ENCODE data around the gene B9D1. TPM values are rescaled to one million over a fixed set of nuclear protein-coding genes. Genes with fewer than 3 reads are reported as not detected.

B9D1 gene
- total and polyA plus RNA-seq, 11 donors = 5.6 to 27.9 (median 10.7) TPM

DNA sequence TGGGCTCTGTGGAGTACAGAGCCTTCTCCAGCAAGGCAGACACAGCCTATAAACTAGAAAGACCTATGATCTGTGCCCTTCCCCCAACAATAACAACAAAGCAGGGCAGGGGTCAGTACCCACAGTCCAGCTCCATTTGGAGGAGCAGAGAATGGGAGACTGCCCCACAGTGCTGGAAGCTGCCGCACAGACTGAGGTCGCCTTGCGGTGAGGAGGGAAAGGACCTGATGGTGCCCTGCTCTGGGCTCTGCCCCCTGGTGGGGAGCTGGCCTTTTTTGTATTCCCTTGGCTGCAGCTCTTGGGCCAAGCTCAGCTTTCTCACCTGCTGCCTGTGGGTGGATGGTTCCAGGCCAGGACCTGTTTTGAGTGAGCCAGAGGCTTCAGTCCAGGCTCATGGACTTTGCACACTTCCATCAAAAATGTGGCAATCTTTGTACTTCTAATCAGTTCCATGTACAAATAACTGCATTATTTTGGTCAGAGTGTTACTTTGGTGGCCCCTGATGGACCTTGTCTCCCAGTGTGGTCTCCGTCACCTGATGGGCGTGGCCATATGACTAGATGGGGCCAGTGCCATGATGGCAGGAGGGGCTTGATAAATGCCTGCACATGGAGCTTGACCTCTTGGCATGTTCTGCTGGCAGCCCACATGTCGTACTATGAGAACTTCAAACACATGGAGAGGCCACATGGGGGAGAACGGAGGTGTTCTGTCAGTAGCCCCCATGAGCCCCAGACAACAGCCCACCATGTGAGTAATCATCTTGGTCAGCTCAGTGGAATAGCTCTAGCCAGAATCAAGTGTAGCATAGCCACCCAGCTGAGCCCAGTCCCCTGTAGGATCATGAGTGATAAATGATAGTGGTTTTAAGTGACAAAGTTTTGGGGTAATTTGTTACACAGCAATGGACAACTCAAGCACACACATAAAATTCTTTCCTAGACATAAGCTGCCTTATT is 24.2 kb downstream of the B9D1 start:
- H3K36me3 ChIP-seq = peaks cover 0 to 22% (median 12%) of the 10 kb centered on the region in 9 donors
- WGBS, 4 donors = 68 to 85% (median 74%) methylated on average over 7 of the region's 7 CpGs
- no peaks in the 10 kb centered on the region for H3K27me3 ChIP-seq
- no peak for TF ChIP-seq POLR2A (IDR thresholded peaks at IDR 0.05)
- TF ChIP-seq, protein P1, sequence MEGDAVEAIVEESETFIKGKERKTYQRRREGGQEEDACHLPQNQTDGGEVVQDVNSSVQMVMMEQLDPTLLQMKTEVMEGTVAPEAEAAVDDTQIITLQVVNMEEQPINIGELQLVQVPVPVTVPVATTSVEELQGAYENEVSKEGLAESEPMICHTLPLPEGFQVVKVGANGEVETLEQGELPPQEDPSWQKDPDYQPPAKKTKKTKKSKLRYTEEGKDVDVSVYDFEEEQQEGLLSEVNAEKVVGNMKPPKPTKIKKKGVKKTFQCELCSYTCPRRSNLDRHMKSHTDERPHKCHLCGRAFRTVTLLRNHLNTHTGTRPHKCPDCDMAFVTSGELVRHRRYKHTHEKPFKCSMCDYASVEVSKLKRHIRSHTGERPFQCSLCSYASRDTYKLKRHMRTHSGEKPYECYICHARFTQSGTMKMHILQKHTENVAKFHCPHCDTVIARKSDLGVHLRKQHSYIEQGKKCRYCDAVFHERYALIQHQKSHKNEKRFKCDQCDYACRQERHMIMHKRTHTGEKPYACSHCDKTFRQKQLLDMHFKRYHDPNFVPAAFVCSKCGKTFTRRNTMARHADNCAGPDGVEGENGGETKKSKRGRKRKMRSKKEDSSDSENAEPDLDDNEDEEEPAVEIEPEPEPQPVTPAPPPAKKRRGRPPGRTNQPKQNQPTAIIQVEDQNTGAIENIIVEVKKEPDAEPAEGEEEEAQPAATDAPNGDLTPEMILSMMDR (IDR thresholded peaks at IDR 0.05) = peak; percentile 49 to 75 (median 68)
- peak overlapping the region in 5 of 12 donors; percentile 17 to 39 (median 31) for H3K27ac ChIP-seq
- intact Hi-C loops (cut with DNase I) = loop anchor here in 1 of 10 donors (1.0 kb wide), 1 partner anchor 21 kb away; no protein-coding TSS in a partner anchor
- DNase-seq = peak; percentile 64 to 83 (median 74)
- no peak overlapping the region for H3K4me3 ChIP-seq
- H3K9me3 ChIP-seq = no peaks in the 10 kb centered on the region
- peak; percentile 47 to 81 (median 66) for ATAC-seq
- H3K4me1 ChIP-seq = peaks cover 0 to 43% (median 12%) of the 10 kb centered on the region in 12 donors

DNA sequence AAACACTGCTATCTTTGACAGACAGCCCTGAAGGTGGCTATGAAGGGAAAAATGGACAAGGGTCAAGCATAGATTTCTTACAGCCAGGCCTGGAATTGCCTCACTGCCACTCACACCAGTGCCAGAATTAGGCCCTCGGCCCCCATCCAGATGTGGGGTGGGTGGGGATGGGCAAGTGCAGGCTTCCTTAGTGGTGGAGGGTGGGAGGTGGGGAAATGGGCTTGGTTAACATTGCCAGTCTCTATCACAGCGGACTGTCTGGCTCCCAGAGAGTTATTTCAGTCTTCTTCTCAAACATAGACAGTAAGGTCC is 24.9 kb downstream of the B9D1 start:
- no peak for TF ChIP-seq POLR2A (IDR thresholded peaks at IDR 0.05)
- TF ChIP-seq, protein P1 (IDR thresholded peaks at IDR 0.05) = no peak
- Histone ChIP-seq H3K4me3 (no peak overlapping the region), H3K36me3 (peaks cover 0 to 27% (median 12%) of the 10 kb centered on the region in 9 donors), H3K9me3 (no peaks in the 10 kb centered on the region), H3K4me1 (peaks cover 0 to 39% (median 12%) of the 10 kb centered on the region in 12 donors), H3K27me3 (no peaks in the 10 kb centered on the region), H3K27ac (peak overlapping the region in 5 of 12 donors; percentile 17 to 39 (median 31))
- ATAC-seq (peak in 3 of 4 donors; percentile 21 to 43 (median 32)), DNase-seq (no peak)
- WGBS, 4 donors = 46 to 70% (median 52%) methylated on average over 2 of the region's 2 CpGs
- intact Hi-C loops (cut with DNase I) = loop anchor here in 1 of 10 donors (1.0 kb wide), 1 partner anchor 20 kb away; no protein-coding TSS in a partner anchor

DNA sequence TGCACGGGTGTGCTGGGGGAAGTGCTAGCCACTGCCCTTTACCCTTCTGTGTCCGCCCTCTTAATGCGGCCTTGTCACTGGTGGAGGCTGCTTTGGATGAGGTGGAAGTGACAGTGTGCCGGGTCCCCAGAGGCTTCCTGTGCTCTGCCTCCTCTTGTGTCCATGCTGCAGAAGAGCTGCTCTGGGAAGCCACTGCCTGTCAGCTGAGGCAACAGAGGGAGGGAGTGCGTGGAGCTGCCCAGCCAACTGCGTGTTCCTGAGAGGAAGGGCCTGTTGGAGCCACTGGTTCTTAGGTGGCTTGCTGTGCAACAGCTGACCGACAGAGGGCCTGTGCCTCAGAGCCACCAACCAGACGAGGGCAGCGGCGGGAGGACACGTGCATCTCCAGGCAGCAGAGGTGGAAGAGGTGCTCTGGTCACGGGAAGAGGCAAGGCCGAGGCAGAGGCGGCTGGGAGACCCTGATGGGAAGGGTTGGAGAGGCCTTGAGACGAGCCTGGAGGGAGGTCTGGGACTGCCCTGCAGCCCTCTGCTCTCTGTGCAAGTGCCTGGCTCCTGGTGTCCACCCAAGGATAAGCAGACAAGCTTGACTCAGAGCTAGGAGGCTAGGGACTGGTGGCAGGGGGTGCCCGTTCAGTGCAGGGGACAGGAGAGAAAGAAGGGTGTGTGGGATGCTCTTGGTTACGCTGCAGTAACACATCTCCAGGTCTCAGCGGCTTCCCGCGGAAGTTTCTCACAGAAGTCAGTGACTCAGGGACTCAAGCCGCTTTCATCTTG is 25.4 kb downstream of the B9D1 start:
- no peaks in the 10 kb centered on the region for H3K27me3 ChIP-seq
- TF ChIP-seq, protein P1 (IDR thresholded peaks at IDR 0.05) = peak in 2 of 12 donors; percentile 8 to 70
- no peak for TF ChIP-seq POLR2A (IDR thresholded peaks at IDR 0.05)
- no peaks in the 10 kb centered on the region for H3K9me3 ChIP-seq
- ATAC-seq (peak in 3 of 4 donors; percentile 21 to 45 (median 25)), DNase-seq (peak in 1 of 5 donors; percentile 57)
- H3K27ac ChIP-seq = peak overlapping the region in 3 of 12 donors; percentile 17 to 39 (median 31)
- H3K4me1 ChIP-seq = peaks cover 0 to 33% (median 10%) of the 10 kb centered on the region in 12 donors
- peaks cover 0 to 27% (median 12%) of the 10 kb centered on the region in 9 donors for H3K36me3 ChIP-seq
- intact Hi-C loops (cut with DNase I) = no loop called here
- no peak overlapping the region for H3K4me3 ChIP-seq
- 41 to 69% (median 59%) methylated on average over 20 to 21 of the region's 21 CpGs for WGBS, 4 donors

All from heart left ventricle (tissue), 16 donors.